GM04503 (cell line): ENCODE data around the gene ORM1.
A peak's percentile ranks its signal among the peaks of the same experiment; 100 is the strongest.

Source experiments
- DNase-seq: peaks from one replicate; pipeline ENCODE4 v3.0.0-alpha.2; 2012; ENCODE audit warnings: low read depth

Gene ORM1

GRCh38 chr9:114344188-114344566 lies 21.3 kb downstream of the ORM1 start:
- DNase-seq, result no peak

GRCh38 chr9:114344692-114345091 lies 21.8 kb downstream of the ORM1 start:
- DNase-seq, result no peak

- no peak for DNase-seq
These were observed 22.7 kb downstream of the ORM1 start for GRCh38 chr9:114345493-114346065.

GRCh38 chr9:114346146-114346545 lies 23.2 kb downstream of the ORM1 start:
- no peak for DNase-seq

GRCh38 chr9:114347675-114348074 lies 24.8 kb downstream of the ORM1 start:
- DNase-seq, result no peak

- DNase-seq, result no peak
These were observed 25.5 kb downstream of the ORM1 start for GRCh38 chr9:114348261-114348905.

- peak; percentile 92 for DNase-seq
These were observed 26.1 kb downstream of the ORM1 start for GRCh38 chr9:114348906-114349482.

- DNase-seq, result no peak
These were observed 27.0 kb downstream of the ORM1 start for GRCh38 chr9:114349713-114350480.

- no peak for DNase-seq
These were observed 27.9 kb downstream of the ORM1 start for GRCh38 chr9:114350636-114351401.

- DNase-seq, result no peak
These were observed 29.0 kb downstream of the ORM1 start for GRCh38 chr9:114351932-114352331.

- DNase-seq, result no peak
These were observed 32.9 kb downstream of the ORM1 start for GRCh38 chr9:114355821-114356220.

GRCh38 chr9:114356792-114357191 lies 33.9 kb downstream of the ORM1 start:
- DNase-seq, result no peak

GRCh38 chr9:114357360-114357759 lies 34.5 kb downstream of the ORM1 start:
- no peak for DNase-seq

- no peak for DNase-seq
These were observed 35.0 kb downstream of the ORM1 start for GRCh38 chr9:114357911-114358328.

- DNase-seq, result no peak
These were observed 36.9 kb downstream of the ORM1 start for GRCh38 chr9:114359801-114360200.

GRCh38 chr9:114361542-114361941 lies 38.6 kb downstream of the ORM1 start:
- DNase-seq, result no peak

- DNase-seq, result no peak
These were observed 39.5 kb downstream of the ORM1 start for GRCh38 chr9:114362394-114362793.

- no peak for DNase-seq
These were observed 40.5 kb downstream of the ORM1 start for GRCh38 chr9:114363424-114363823.

GRCh38 chr9:114364134-114365041 lies 41.5 kb downstream of the ORM1 start:
- peak; percentile 89 for DNase-seq

- DNase-seq, result no peak
These were observed 42.3 kb downstream of the ORM1 start for GRCh38 chr9:114365194-114365593.
